GM13977 (cell line): ENCODE measurements around the gene VAT1L.

Source experiments
- DNase-seq: peaks from one replicate; pipeline ENCODE4 v3.0.0; 2012; ENCODE audit warnings: low spot score
- in situ Hi-C: fragments of 300-500 bp; cut with MboI; formaldehyde crosslinking; loops from one replicate; pipeline ENCODE4 v1.12.0; 2022; ENCODE audit warnings: low sequenced_read_pairs, low pct_unique_long_range_greater_than_20kb, mixed read lengths, inconsistent platforms; ENCODE audit not compliant: unreplicated experiment
- TF ChIP-seq, protein P1 (sequence below): IDR thresholded peaks from 2 replicates; pipeline ENCODE4 v1.5.1; 2012; ENCODE audit warnings: mild to moderate bottlenecking, control low read depth; ENCODE audit not compliant: insufficient read depth; ENCODE audit errors: extremely low read depth, missing control alignments

Gene VAT1L

DNA sequence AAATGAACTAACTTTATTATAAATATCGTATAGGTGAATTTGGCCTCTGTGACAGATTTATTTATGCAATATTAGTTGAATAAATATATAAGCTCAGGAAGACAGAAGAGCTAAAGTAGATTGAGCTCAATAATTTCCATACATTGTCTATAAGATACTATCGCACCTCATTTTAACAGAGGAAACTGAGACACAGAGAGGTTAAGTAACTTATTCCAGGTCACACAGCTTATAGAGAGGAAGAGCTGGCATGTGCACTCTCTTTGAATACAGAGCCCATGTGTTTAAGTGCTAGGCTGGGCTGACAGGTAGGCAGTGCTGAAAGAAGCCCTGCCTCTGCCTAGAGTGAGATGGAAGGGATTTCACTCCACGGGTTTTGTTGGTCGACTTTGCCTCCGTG lies 48.4 kb downstream of the VAT1L start:
- DNase-seq = no peak
- TF ChIP-seq, protein P1, sequence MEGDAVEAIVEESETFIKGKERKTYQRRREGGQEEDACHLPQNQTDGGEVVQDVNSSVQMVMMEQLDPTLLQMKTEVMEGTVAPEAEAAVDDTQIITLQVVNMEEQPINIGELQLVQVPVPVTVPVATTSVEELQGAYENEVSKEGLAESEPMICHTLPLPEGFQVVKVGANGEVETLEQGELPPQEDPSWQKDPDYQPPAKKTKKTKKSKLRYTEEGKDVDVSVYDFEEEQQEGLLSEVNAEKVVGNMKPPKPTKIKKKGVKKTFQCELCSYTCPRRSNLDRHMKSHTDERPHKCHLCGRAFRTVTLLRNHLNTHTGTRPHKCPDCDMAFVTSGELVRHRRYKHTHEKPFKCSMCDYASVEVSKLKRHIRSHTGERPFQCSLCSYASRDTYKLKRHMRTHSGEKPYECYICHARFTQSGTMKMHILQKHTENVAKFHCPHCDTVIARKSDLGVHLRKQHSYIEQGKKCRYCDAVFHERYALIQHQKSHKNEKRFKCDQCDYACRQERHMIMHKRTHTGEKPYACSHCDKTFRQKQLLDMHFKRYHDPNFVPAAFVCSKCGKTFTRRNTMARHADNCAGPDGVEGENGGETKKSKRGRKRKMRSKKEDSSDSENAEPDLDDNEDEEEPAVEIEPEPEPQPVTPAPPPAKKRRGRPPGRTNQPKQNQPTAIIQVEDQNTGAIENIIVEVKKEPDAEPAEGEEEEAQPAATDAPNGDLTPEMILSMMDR = no peak
- in situ Hi-C loops = no loop called here

DNA sequence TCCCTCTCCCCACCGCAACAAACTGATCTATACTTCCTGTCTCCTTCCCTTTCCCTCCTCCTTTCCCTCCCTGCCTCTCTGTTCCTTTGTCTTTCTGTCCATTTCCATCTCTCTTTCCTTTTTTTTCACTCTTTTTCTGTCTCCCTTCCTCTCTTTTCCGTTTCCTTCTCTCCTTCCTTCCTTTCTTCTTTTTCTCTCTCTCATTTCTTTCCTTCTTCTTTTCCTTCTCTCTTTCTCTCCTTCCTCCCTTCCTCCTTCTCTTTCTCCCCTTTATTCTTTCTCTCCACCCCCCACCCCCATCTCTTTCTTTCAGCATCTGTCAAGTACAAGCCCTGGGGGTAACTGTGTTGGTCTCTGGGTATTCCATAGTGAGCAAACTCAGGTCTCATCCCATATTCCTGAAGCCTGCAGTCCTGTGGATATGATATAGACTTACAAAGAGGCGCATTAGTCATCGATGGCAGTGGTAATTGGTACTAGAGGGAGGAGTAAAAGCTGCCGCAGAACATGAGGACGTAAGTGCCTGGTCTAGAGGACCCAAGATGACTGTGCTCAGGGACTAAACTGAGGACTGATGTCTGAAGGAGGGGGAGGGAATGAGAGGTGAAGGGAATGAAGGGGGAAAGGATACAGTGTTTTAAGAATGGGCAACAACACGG lies 50.4 kb downstream of the VAT1L start:
- in situ Hi-C loops = no loop called here
- TF ChIP-seq, protein P1 = no peak
- no peak for DNase-seq

DNA sequence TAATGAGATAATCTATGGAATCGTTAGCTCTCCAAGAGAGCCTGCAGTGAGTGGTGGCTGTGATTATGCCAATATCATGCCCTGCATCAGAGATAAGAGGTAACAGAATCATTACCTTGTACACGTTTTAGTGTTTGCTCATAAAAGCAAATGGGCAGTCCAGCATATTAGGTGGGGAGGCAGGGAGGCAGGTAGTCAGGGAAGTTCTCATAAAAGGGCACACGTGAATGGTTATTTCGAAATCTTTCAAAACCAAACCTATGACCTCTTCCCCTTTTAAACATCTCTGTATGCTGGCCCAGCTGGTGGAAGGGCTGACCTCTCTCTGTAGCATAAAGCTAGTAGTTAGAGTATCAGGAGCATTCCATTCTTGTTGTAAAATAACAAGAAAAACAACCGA lies 51.7 kb downstream of the VAT1L start:
- in situ Hi-C loops = no loop called here
- DNase-seq = no peak
- TF ChIP-seq, protein P1 = no peak

DNA sequence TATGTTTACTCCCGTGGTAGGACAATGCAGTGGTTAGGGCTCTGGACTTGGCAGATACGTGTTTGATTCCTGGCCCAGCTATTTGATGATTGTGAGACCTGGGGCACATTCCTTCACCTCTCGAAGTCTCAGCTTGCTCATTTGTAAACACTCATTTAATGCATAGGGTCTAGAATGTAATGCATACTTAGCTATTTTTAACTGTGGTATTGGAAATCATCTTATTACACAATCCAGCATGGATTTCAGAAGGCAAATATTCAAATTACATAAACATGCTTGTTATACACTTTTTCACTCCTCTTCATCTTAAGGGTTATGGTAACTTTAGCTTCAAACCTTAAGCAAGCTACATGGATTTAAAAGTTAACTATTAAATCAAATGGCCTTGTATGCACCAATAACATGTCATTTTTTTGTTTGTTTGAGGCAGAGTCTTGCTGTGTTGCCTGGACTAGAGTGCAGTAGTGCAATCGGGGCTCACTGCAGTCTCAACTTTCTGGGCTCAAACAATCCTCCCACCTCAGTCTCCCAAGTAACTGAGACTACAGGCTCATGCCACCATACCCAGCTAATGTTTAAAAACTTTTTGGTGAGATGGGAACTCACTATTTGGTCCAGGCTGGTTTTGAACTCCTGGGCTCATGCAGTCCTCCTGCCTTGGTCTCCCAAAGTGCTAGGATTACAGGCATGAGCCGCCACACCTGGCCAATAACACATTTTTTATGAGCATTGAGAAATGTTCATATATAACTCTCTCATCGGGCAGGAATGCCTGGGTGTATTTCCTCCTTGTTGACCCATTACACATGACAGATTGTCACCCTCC lies 52.5 kb downstream of the VAT1L start:
- no peak for DNase-seq
- TF ChIP-seq, protein P1 = no peak
- in situ Hi-C loops = no loop called here

DNA sequence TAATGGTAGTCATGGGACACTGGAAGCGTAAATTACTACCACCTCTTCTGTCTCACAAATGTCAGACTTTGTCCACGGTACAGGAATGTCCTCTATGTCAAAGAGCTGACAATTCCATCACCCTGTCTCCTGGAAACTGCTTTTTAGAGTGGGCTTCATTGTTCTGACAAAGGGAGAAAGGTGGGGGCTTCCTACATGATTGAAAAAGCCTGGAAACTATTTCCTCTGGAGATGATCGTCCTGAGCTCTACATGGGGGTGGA lies 53.1 kb downstream of the VAT1L start:
- in situ Hi-C loops = no loop called here
- DNase-seq = no peak
- TF ChIP-seq, protein P1 = no peak

DNA sequence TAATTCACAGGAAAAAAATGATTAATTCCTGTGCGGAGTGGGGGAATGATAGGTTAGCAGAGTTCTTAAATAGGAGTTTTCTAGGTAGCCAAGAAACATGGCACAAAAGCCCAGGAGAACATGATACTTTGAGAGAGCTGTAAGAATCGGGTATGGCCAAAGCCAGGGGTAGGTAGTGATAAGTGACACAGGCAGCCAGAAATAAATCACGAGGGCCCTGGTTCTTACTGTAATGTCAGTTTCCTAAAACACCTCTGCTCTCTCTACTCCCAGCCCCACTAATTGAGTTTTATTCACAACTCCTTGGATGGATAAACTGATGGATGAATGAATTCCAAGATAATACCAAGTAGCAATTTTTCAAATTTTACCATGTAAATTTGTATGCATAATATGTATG lies 54.1 kb downstream of the VAT1L start:
- DNase-seq = no peak
- TF ChIP-seq, protein P1 = no peak
- in situ Hi-C loops = no loop called here

DNA sequence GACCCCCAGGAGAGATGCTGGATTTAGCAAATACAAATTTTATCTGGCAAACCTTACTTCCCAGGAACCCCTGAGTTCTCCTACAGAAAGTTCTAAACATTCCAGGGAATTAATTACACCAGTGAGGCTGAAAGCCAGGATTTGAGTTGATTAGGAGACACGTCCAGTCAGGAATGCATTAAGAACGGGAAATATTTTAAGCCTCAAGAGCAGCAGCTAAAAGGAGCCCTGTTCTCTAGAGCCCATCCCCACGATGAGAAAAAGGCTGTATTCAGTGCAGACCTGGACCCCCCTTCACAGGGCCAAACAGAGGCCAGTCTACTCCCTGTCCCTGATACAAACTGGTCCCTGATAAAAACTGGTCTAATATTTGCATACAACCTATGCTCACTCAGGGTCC lies 55.0 kb downstream of the VAT1L start:
- in situ Hi-C loops = no loop called here
- TF ChIP-seq, protein P1 = no peak
- DNase-seq = no peak
